GM23338 (cell line): ENCODE measurements around the gene RPL7A. TPM values are rescaled to one million over a fixed set of nuclear protein-coding genes. Genes with fewer than 3 reads are reported as not detected.

Experiments used
- CREB1 ChIP-seq: fragments of 250-450 bp; sonication (Bioruptor Pico); IDR thresholded peaks from 2 replicates; pipeline ENCODE4 v1.5.0; 2020; ENCODE audit warnings: low read depth, mild to moderate bottlenecking, moderate library complexity
- EZH2phosphoT487 ChIP-seq: fragments of 200-600 bp; sonication (generic); IDR thresholded peaks from one replicate; pipeline ENCODE4 v1.8.1; 2018; ENCODE audit warnings: antibody characterized with exemption; ENCODE audit not compliant: unreplicated experiment
- JUNB ChIP-seq: IDR thresholded peaks from one replicate; pipeline ENCODE4 v1.6.1; 2016; ENCODE audit warnings: antibody characterized with exemption; ENCODE audit not compliant: unreplicated experiment
- NANOG ChIP-seq: IDR thresholded peaks from 2 replicates; pipeline ENCODE4 v1.6.1; 2016; ENCODE audit warnings: antibody characterized with exemption, borderline replicate concordance
- ZNF462 ChIP-seq: fragments of 250-450 bp; sonication (Bioruptor Pico); IDR thresholded peaks from 2 replicates; pipeline ENCODE4 v1.5.0; 2020; ENCODE audit warnings: mild to moderate bottlenecking, moderate library complexity
- polyA plus RNA-seq: library from polyadenylated mRNA; unstranded; fragments of >200 nt; fragmentation: Nextera tagmentation; extraction: Ambion mirVana; gene quantifications from 2 replicates; pipeline ENCODE4 v1.2.1, GENCODE V29; 2016
- total RNA-seq: library from RNA; depleted of rRNA; stranded (reverse); fragments of >200 nt; shearing (Covaris generic); gene quantifications from 2 replicates; pipeline ENCODE4 v1.2.3, GENCODE V29; 2014
- TF ChIP-seq, protein P1 (sequence below), 2 experiments: fragments of 200-600 bp in 1 of 2; sonication (generic) in 1 of 2; conservative IDR thresholded peaks; 2 replicates each; pipeline versions ENCODE4 v1.5.1 to v1.6.1; 2016 to 2017; ENCODE audit warnings: antibody characterized with exemption in 2 of 2, low read depth in 2 of 2, mild to moderate bottlenecking in 2 of 2, moderate library complexity in 1 of 2

Gene RPL7A
- total and polyA plus RNA-seq, 2 experiments from 2014 or later, result 1,644 to 2,020 TPM

GRCh38 chr9:133348718-133349573 is 928 bp downstream of the RPL7A start (continued):
- TF ChIP-seq ZNF462 (no peak), NANOG (no peak), CREB1 (CRISPR knock-in tag) (no peak), EZH2phosphoT487 (no peak), JUNB (no peak)
- TF ChIP-seq, protein P1, sequence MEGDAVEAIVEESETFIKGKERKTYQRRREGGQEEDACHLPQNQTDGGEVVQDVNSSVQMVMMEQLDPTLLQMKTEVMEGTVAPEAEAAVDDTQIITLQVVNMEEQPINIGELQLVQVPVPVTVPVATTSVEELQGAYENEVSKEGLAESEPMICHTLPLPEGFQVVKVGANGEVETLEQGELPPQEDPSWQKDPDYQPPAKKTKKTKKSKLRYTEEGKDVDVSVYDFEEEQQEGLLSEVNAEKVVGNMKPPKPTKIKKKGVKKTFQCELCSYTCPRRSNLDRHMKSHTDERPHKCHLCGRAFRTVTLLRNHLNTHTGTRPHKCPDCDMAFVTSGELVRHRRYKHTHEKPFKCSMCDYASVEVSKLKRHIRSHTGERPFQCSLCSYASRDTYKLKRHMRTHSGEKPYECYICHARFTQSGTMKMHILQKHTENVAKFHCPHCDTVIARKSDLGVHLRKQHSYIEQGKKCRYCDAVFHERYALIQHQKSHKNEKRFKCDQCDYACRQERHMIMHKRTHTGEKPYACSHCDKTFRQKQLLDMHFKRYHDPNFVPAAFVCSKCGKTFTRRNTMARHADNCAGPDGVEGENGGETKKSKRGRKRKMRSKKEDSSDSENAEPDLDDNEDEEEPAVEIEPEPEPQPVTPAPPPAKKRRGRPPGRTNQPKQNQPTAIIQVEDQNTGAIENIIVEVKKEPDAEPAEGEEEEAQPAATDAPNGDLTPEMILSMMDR (conservative IDR thresholded peaks at IDR 0.05; ENCODE audit: low read depth in 2 of 2), result no peak
